Activated T-helper 1 cell treated with anti-CD3 and anti-CD28 coated beads, Interleukin-12 subunit alpha, Interleukin-12 subunit beta, Interleukin-2, Interleukin-4 antibody, amounts not matched to agents 30 ng/mL and 10 ng/mL and 1 ng/mL, durations not matched to agents 14 hours and 24 hours and 36 hours (primary cell): ENCODE data around the gene ENOX1. TPM values are rescaled to one million over a fixed set of nuclear protein-coding genes. Genes with fewer than 3 reads are reported as not detected.

ENCODE experiments used
- DNase-seq: peaks from one replicate; pipeline ENCODE4 v3.0.0; 2021; ENCODE audit warnings: low spot score
- H3K27ac Mint-ChIP-seq: one replicate; pipeline ENCODE4 v1.8.0; 2021; ENCODE audit warnings: mild to moderate bottlenecking, mixed read lengths
- H3K27me3 Mint-ChIP-seq: one replicate; pipeline ENCODE4 v1.8.0; 2022; ENCODE audit warnings: mild to moderate bottlenecking, moderate library complexity, mixed read lengths; ENCODE audit not compliant: insufficient read depth
- H3K36me3 Mint-ChIP-seq: one replicate; pipeline ENCODE4 v1.8.0; 2021; ENCODE audit warnings: low read depth, mixed read lengths
- H3K4me1 Mint-ChIP-seq: one replicate; pipeline ENCODE4 v1.8.0; 2021; ENCODE audit warnings: low read depth, mixed read lengths
- H3K4me3 Mint-ChIP-seq: one replicate; pipeline ENCODE4 v1.8.0; 2021; ENCODE audit warnings: mild to moderate bottlenecking, moderate library complexity, mixed read lengths
- H3K9me3 Mint-ChIP-seq: one replicate; pipeline ENCODE4 v1.8.0; 2021; ENCODE audit warnings: mixed read lengths
- intact Hi-C: fragments of 100-400 bp; cut with micrococcal nuclease; formaldehyde crosslinking; loops from one replicate; pipeline ENCODE4 v1.15.1; 2024
- total RNA-seq: library from RNA; stranded (reverse); gene quantifications from 2 replicates; pipeline ENCODE4 v1.2.3, GENCODE V29; 2022

The ENOX1 gene
- total RNA-seq, 1 donor from 2014 or later: 0.08 TPM

- H3K27ac Mint-ChIP-seq: no peak overlapping the region
- H3K4me1 Mint-ChIP-seq: no peaks in the 10 kb centered on the region
- no peaks in the 10 kb centered on the region for H3K36me3 Mint-ChIP-seq
- no peaks in the 10 kb centered on the region for H3K9me3 Mint-ChIP-seq
- DNase-seq: no peak
- intact Hi-C loops: no loop called here
- H3K27me3 Mint-ChIP-seq: peaks cover 15% of the 10 kb centered on the region
- H3K4me3 Mint-ChIP-seq: no peak overlapping the region
Measured at GRCh38 chr13:43315522-43315921, 471.2 kb downstream of the ENOX1 start.

GRCh38 chr13:43309311-43309710 lies 477.5 kb downstream of the ENOX1 start:
- Mint-ChIP-seq H3K4me1 (no peaks in the 10 kb centered on the region), H3K27ac (no peak overlapping the region), H3K27me3 (peaks cover 22% of the 10 kb centered on the region), H3K36me3 (no peaks in the 10 kb centered on the region), H3K9me3 (no peaks in the 10 kb centered on the region), H3K4me3 (no peak overlapping the region)
- intact Hi-C loops: no loop called here
- DNase-seq: no peak

- DNase-seq: no peak
- Mint-ChIP-seq H3K36me3 (no peaks in the 10 kb centered on the region), H3K4me1 (no peaks in the 10 kb centered on the region), H3K4me3 (no peak overlapping the region), H3K27me3 (peaks cover 21% of the 10 kb centered on the region), H3K27ac (no peak overlapping the region), H3K9me3 (no peaks in the 10 kb centered on the region)
- intact Hi-C loops: no loop called here
Measured at GRCh38 chr13:43307921-43308433, 478.8 kb downstream of the ENOX1 start.

GRCh38 chr13:43307221-43307920 lies 479.4 kb downstream of the ENOX1 start:
- intact Hi-C loops: no loop called here
- no peak for DNase-seq
- Mint-ChIP-seq H3K27ac (no peak overlapping the region), H3K27me3 (peaks cover 20% of the 10 kb centered on the region), H3K9me3 (no peaks in the 10 kb centered on the region), H3K4me1 (no peaks in the 10 kb centered on the region), H3K36me3 (no peaks in the 10 kb centered on the region), H3K4me3 (no peak overlapping the region)

- H3K9me3 Mint-ChIP-seq: no peaks in the 10 kb centered on the region
- H3K4me3 Mint-ChIP-seq: no peak overlapping the region
- H3K36me3 Mint-ChIP-seq: no peaks in the 10 kb centered on the region
- no peak for DNase-seq
- no peaks in the 10 kb centered on the region for H3K4me1 Mint-ChIP-seq
- intact Hi-C loops: no loop called here
- H3K27ac Mint-ChIP-seq: no peak overlapping the region
- H3K27me3 Mint-ChIP-seq: peaks cover 12% of the 10 kb centered on the region
Measured at GRCh38 chr13:43306372-43306771, 480.4 kb downstream of the ENOX1 start.

GRCh38 chr13:43305416-43305815 lies 481.4 kb downstream of the ENOX1 start:
- intact Hi-C loops: no loop called here
- Mint-ChIP-seq H3K36me3 (no peaks in the 10 kb centered on the region), H3K9me3 (no peaks in the 10 kb centered on the region), H3K4me3 (no peak overlapping the region), H3K4me1 (no peaks in the 10 kb centered on the region), H3K27ac (no peak overlapping the region), H3K27me3 (peaks cover 10% of the 10 kb centered on the region)
- no peak for DNase-seq

GRCh38 chr13:43304945-43305344 lies 481.8 kb downstream of the ENOX1 start:
- no peak for DNase-seq
- Mint-ChIP-seq H3K36me3 (no peaks in the 10 kb centered on the region), H3K4me3 (no peak overlapping the region), H3K4me1 (no peaks in the 10 kb centered on the region), H3K27ac (no peak overlapping the region), H3K27me3 (peaks cover 10% of the 10 kb centered on the region), H3K9me3 (no peaks in the 10 kb centered on the region)
- intact Hi-C loops: no loop called here

GRCh38 chr13:43304449-43304848 lies 482.3 kb downstream of the ENOX1 start:
- intact Hi-C loops: no loop called here
- no peaks in the 10 kb centered on the region for H3K4me1 Mint-ChIP-seq
- peaks cover 12% of the 10 kb centered on the region for H3K27me3 Mint-ChIP-seq
- no peaks in the 10 kb centered on the region for H3K36me3 Mint-ChIP-seq
- no peak overlapping the region for H3K4me3 Mint-ChIP-seq
- no peak for DNase-seq
- no peaks in the 10 kb centered on the region for H3K9me3 Mint-ChIP-seq
- H3K27ac Mint-ChIP-seq: no peak overlapping the region

- intact Hi-C loops: no loop called here
- H3K27ac Mint-ChIP-seq: no peak overlapping the region
Measured at GRCh38 chr13:43303033-43303729, 483.6 kb downstream of the ENOX1 start.

GRCh38 chr13:43301346-43301969 lies 485.3 kb downstream of the ENOX1 start:
- no peaks in the 10 kb centered on the region for H3K4me1 Mint-ChIP-seq
- no peak overlapping the region for H3K4me3 Mint-ChIP-seq
- H3K9me3 Mint-ChIP-seq: no peaks in the 10 kb centered on the region
- DNase-seq: no peak
- H3K36me3 Mint-ChIP-seq: no peaks in the 10 kb centered on the region
- peaks cover 12% of the 10 kb centered on the region for H3K27me3 Mint-ChIP-seq
- H3K27ac Mint-ChIP-seq: no peak overlapping the region
- intact Hi-C loops: no loop called here

More at GRCh38 chr13:43303033-43303729, 483.6 kb downstream of the ENOX1 start:
- no peaks in the 10 kb centered on the region for H3K9me3 Mint-ChIP-seq
- no peak for DNase-seq
- no peaks in the 10 kb centered on the region for H3K36me3 Mint-ChIP-seq
- H3K4me3 Mint-ChIP-seq: no peak overlapping the region
- H3K4me1 Mint-ChIP-seq: no peaks in the 10 kb centered on the region
- H3K27me3 Mint-ChIP-seq: peaks cover 14% of the 10 kb centered on the region

GRCh38 chr13:43300865-43301264 lies 485.9 kb downstream of the ENOX1 start:
- DNase-seq: no peak
- intact Hi-C loops: no loop called here
- no peaks in the 10 kb centered on the region for H3K36me3 Mint-ChIP-seq
- H3K4me1 Mint-ChIP-seq: no peaks in the 10 kb centered on the region
- H3K4me3 Mint-ChIP-seq: no peak overlapping the region
- H3K9me3 Mint-ChIP-seq: no peaks in the 10 kb centered on the region
- no peak overlapping the region for H3K27ac Mint-ChIP-seq
- peaks cover 10% of the 10 kb centered on the region for H3K27me3 Mint-ChIP-seq

- DNase-seq: no peak
- Mint-ChIP-seq H3K9me3 (no peaks in the 10 kb centered on the region), H3K4me3 (no peak overlapping the region), H3K4me1 (no peaks in the 10 kb centered on the region), H3K27me3 (peaks cover 10% of the 10 kb centered on the region), H3K36me3 (no peaks in the 10 kb centered on the region), H3K27ac (no peak overlapping the region)
- intact Hi-C loops: no loop called here
Measured at GRCh38 chr13:43299374-43299773, 487.4 kb downstream of the ENOX1 start.

GRCh38 chr13:43298816-43299215 lies 488.0 kb downstream of the ENOX1 start:
- intact Hi-C loops: no loop called here
- Mint-ChIP-seq H3K36me3 (no peaks in the 10 kb centered on the region), H3K27me3 (peaks cover 10% of the 10 kb centered on the region), H3K4me3 (no peak overlapping the region), H3K27ac (no peak overlapping the region), H3K4me1 (no peaks in the 10 kb centered on the region), H3K9me3 (no peaks in the 10 kb centered on the region)
- DNase-seq: no peak
